Activated CD4-positive, CD25-positive, alpha-beta regulatory T cell (primary cell): Measurements from ENCODE around the gene CHST8.

Source experiments
- DNase-seq, 4 experiments: peaks; one replicate each; lab custom pipeline; 2025; lab: John Stamatoyannopoulos, UW

The CHST8 gene

GRCh38 chr19:33769208-33769607, 147.5 kb downstream of the CHST8 start:
- DNase-seq = no peak

GRCh38 chr19:33770107-33770506, 148.4 kb downstream of the CHST8 start:
- no peak for DNase-seq

- peak; percentile 13 to 39 (median 23) for DNase-seq
These were observed 149.8 kb downstream of the CHST8 start for GRCh38 chr19:33771384-33772101.

- no peak for DNase-seq
These were observed 150.5 kb downstream of the CHST8 start for GRCh38 chr19:33772102-33772857.

GRCh38 chr19:33772858-33773180, 151.1 kb downstream of the CHST8 start:
- DNase-seq = no peak

GRCh38 chr19:33773704-33774624, 152.2 kb downstream of the CHST8 start:
- DNase-seq = no peak

- DNase-seq = no peak
These were observed 153.0 kb downstream of the CHST8 start for GRCh38 chr19:33774751-33775150.

- DNase-seq = no peak
These were observed 154.2 kb downstream of the CHST8 start for GRCh38 chr19:33775731-33776487.

- no peak for DNase-seq
These were observed 155.6 kb downstream of the CHST8 start for GRCh38 chr19:33777351-33777750.

- DNase-seq = no peak
These were observed 156.0 kb downstream of the CHST8 start for GRCh38 chr19:33777753-33778088.

GRCh38 chr19:33778089-33778791, 156.5 kb downstream of the CHST8 start:
- DNase-seq = peak; percentile 68 to 81 (median 73)

- no peak for DNase-seq
These were observed 158.1 kb downstream of the CHST8 start for GRCh38 chr19:33779849-33780248.

- DNase-seq = no peak
These were observed 158.5 kb downstream of the CHST8 start for GRCh38 chr19:33780251-33780650.

GRCh38 chr19:33780746-33781145, 159.0 kb downstream of the CHST8 start:
- DNase-seq = no peak

- no peak for DNase-seq
These were observed 159.7 kb downstream of the CHST8 start for GRCh38 chr19:33781415-33781935.

- no peak for DNase-seq
These were observed 160.2 kb downstream of the CHST8 start for GRCh38 chr19:33781996-33782395.

- DNase-seq = no peak
These were observed 162.7 kb downstream of the CHST8 start for GRCh38 chr19:33784432-33784831.

- no peak for DNase-seq
These were observed 164.0 kb downstream of the CHST8 start for GRCh38 chr19:33785795-33786194.

GRCh38 chr19:33788676-33789075, 166.9 kb downstream of the CHST8 start:
- DNase-seq = no peak

GRCh38 chr19:33789344-33789743, 167.6 kb downstream of the CHST8 start:
- no peak for DNase-seq
